ENCODE measurements around the gene RASD1.

Gene RASD1

DNA sequence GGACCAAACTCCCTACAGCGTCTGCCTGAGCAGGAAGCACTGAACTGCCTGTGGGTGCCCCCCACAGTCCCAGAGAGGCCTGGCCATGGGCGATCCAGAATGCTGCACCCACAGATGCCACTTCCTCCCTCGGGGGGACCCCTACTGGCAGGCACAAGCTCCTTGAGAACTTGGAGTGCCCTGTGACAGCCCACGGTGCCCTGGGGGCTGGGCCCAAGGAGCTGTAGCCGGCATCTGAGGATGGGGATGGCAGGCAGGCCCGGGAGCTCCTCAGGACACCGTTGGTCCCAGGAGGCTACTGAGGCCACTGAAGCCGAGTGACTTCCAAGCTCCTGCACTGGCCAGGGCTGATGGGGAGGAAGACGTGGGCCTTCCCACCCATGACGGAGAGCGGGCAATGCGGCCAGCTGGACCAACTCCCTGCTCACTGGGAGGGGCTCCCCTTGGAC is 15.1 kb upstream of the RASD1 start:
- DNase-seq (ENCODE audit: extremely low read depth in 1 of 2, low read depth in 1 of 2), result no peak

DNA sequence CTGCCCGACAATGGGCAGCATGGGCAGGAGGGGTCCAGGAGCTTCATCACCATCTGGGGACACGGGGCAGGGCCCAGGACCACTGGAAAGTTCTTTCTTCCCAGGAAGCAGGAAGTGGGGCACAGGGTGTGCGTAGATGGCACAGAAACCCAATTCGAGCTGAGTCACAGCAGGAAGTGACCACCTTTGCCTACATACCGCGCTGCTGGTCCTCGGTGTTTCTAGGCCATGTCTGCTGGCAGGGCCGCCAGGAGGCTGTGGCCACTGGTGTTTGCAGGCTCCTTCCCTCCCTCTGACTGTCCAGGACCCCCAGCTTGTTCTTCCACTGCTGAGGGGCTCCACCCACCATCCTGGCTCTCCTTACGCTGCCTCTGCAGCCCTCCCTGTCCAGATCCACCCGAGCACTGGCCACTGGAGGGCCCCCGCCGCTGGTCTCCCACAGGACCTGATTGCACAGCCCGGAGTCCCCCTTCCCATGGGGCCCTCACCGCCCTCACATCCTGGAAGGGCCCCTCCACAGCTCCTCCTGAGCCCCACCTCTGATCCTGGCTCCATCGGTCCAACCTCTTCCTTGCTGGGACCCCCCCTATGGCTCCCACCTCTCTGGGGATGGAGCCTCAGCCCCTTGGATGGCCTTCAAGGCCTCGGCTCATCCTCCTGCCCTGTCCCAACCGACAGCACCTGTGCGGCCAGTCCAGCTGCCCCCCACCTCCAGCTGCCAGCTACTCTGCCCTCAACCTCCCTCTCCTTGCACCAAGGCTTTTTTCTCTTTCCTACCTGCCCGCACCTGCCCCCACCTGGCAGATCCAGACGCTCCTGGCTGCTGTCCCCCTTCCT is 14.5 kb upstream of the RASD1 start:
- no peak for DNase-seq (ENCODE audit: extremely low read depth in 1 of 2, low read depth in 1 of 2)

GRCh38 chr17:17509601-17510425 is 13.6 kb upstream of the RASD1 start:
- DNase-seq (ENCODE audit: extremely low read depth in 1 of 2, low read depth in 1 of 2), result no peak

- no peak for DNase-seq (ENCODE audit: extremely low read depth in 1 of 2, low read depth in 1 of 2)
Measured at GRCh38 chr17:17508646-17509591, 12.7 kb upstream of the RASD1 start.

- no peak for DNase-seq (ENCODE audit: extremely low read depth in 1 of 2, low read depth in 1 of 2)
Measured at GRCh38 chr17:17508019-17508535, 11.9 kb upstream of the RASD1 start.

- no peak for DNase-seq (ENCODE audit: extremely low read depth in 1 of 2, low read depth in 1 of 2)
Measured at GRCh38 chr17:17507465-17508011, 11.3 kb upstream of the RASD1 start.

DNA sequence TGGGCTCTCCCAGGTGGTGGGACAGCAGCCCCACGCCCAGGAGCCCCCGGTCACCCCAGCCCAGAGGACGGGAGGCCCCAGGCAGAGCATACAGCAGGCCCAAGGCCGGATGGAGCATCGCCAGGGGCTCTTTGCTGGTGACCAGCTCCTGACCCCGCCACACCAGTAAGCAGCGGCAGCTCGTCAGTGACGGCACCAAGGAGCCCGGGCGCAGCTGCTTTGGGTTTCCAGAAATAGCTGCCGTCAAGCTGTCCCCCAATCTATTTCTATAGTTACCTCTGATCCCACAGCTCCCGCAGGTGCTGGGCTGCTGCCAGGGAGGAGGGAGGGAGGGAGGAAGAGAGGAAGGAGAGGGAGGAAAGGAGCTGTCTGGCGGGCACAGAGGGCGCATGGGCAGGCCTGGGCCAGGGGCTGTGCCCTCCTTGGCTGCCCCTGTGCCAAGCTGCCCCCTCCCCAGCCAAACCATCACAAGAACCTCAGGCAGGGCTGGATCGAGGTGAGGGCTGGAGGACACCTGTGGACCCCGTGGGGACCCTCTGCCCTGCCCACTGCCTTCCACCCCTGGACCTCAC is 10.8 kb upstream of the RASD1 start:
- DNase-seq (ENCODE audit: extremely low read depth in 1 of 2, low read depth in 1 of 2), result no peak

- no peak for DNase-seq (ENCODE audit: extremely low read depth in 1 of 2, low read depth in 1 of 2)
Measured at GRCh38 chr17:17506181-17506741, 10.1 kb upstream of the RASD1 start.

- DNase-seq (ENCODE audit: extremely low read depth in 1 of 2, low read depth in 1 of 2), result no peak
Measured at GRCh38 chr17:17505610-17506171, 9.5 kb upstream of the RASD1 start.

- no peak for DNase-seq (ENCODE audit: extremely low read depth in 1 of 2, low read depth in 1 of 2)
Measured at GRCh38 chr17:17505151-17505550, 9.0 kb upstream of the RASD1 start.

DNA sequence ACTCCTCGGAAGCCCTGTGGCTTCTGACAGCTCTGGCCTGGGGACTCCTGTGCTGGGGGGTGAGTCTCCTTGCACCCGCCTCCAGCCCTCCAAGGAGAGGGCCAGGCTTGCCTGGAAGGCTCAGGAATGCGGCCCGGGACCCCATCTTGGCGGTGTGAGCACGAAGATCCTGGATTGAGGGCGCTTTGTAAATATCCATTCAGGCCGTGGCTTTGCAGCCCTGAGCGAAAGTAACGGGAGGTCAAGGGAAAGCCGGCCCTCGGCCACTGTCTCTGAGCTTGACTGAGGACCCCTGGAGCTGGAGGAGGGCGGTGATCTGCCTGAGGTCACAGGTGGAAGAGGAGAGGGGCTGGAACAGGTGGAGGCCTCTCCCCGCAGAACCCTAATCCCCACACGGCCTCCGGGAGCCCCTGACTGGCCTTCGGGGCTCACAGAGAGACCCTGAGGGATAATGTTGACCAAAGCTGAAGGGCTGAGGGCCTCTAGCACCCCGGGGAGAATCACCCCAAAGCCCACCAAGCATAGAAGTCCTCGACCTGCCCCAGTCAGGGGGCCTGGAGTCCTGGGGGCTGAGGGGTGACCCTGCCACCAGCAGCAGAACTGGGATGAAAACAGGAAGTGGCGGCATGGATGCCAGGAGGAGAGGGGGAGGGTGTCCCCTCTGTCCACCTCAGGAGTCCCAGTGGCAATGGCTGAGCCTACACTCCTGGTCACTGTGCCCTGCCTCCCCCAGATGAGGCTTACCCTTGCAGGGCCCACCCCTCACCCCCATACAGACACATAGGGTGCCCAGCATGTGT is 8.3 kb upstream of the RASD1 start:
- DNase-seq (ENCODE audit: extremely low read depth in 1 of 2, low read depth in 1 of 2), result no peak

DNA sequence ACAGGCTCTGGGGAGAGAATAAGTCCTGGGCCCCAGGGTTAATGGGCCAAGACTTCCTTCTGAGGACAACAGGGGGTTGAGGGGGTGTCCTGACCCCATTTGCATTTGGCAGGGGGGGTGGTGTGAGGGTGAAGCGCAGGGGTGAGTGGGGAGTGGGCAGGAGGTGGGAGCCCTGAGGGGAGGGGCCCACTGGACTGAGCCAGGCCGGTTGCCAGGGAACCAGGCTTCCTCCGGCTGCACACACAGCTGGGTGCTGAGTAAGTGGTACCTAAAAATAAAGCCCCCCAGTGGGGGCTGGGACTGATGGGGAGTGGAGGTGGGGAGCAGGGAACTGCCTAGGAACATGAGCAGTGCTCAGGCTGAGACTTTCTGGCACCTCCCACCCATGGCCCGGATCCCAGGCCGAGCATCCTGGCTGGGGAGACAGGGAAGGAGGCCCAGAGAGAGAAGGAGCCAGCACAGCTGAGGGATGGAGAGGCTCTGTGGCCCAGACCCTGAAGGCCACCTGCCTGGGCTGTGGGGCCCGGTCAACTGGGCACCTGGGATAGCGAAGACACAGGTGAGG is 7.5 kb upstream of the RASD1 start:
- no peak for DNase-seq (ENCODE audit: extremely low read depth in 1 of 2, low read depth in 1 of 2)

- DNase-seq (ENCODE audit: extremely low read depth in 1 of 2, low read depth in 1 of 2), result no peak
Measured at GRCh38 chr17:17502741-17503565, 6.8 kb upstream of the RASD1 start.

DNA sequence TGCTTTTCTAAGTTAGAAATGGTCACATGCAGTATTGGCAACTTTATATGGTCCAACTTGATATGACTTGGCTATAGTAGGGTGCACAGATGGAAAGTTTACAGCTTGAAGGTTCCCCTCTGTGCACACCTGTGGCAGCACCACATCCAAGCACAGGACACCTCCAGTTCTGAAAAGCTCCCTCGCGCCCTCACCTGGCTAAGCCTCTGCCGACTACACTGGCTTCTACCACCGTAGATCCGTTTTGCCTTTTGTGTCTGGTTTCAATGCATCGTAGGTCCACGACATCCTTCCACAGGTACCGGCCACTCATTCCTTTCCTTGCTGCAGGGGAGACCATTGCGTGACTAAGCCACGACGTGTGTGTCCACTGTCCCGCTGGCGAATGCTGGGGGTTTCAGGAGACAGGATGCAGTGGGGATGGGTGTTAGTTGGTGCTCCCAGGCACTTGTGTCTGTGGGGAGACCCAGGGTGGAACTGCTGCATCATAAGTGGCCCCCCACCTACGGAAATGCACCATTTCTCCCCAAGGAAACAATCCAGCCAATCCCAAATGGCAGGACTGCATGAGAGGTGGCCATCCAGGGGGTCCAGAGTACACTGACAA is 4.9 kb upstream of the RASD1 start:
- no peak for DNase-seq (ENCODE audit: extremely low read depth in 1 of 2, low read depth in 1 of 2)

DNA sequence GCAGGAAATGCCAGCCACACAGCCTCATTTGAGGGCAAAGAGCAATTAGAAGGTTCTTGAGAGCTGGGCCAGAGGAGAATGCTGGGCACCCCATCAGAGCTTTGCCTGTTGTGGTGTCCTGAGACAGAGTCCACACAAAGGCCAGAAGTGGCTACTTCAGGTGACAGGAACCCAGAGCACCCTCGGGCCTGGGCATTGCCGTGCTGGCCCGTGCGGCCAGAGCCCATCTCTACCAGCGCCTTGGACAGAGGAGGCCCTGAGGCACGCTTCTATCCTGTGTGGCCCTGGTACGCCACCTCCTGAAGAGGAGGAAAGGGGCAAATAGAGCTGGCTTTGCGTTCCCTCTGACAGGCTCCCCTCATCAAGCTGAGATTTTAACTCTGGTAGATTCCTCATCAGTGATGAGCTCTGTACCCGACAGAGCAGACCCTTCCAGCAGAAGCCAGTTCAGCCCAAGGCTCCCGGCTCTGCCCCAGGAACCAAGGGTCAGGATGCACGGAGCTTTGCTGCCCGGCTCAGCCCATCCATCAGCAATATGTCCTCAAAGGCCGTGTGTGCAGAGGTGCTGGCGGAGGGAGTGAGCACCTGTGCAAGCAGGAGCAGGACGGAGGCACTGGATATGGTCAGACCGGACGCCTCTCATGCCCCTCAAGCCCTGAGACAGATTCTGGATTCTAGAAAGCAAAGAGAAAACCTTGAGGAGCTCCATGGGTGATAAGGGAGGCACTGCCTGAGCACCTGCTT is 3.4 kb upstream of the RASD1 start:
- no peak for DNase-seq (ENCODE audit: extremely low read depth in 1 of 2, low read depth in 1 of 2)

GRCh38 chr17:17498606-17499301 is 2.6 kb upstream of the RASD1 start:
- no peak for DNase-seq (ENCODE audit: extremely low read depth in 1 of 2, low read depth in 1 of 2)

Data from activated CD8-positive, alpha-beta memory T cell treated with anti-CD3 and anti-CD28 coated beads for 1 hour (primary cell).